RWPE1 (cell line): ENCODE measurements around the gene RABEP2.
"Not testable (repeated sequence)": the region's sequence is repeated elsewhere in the genome, so short reads cannot be mapped to it uniquely, and the experiment has no call there.

ENCODE experiments used
- CTCF ChIA-PET: fragments of 350-600 bp; sonication (Branson Sonifier 250); formaldehyde crosslinking; extraction: SDS; loops from one replicate; lab custom pipeline; 2021; lab: Yijun Ruan, JAX
- POLR2A ChIA-PET: fragments of 400-600 bp; formaldehyde crosslinking; extraction: SDS; loops from one replicate; lab custom pipeline; 2020; ENCODE audit warnings: antibody characterized with exemption; ENCODE audit not compliant: low non-redundant PET; lab: Yijun Ruan, JAX
- DNase-seq: peaks from one replicate; pipeline ENCODE4 v3.0.0; 2012; ENCODE audit warnings: low spot score
- H3K27ac ChIP-seq: fragments of 450-650 bp; 2 replicates; pipeline ENCODE4 v1.5.1; 2017
- CTCF ChIP-seq: fragments of 450-650 bp; conservative IDR thresholded peaks from 2 replicates; pipeline ENCODE4 v1.5.1; 2017; ENCODE audit warnings: low read depth, mild to moderate bottlenecking

Gene RABEP2

DNA sequence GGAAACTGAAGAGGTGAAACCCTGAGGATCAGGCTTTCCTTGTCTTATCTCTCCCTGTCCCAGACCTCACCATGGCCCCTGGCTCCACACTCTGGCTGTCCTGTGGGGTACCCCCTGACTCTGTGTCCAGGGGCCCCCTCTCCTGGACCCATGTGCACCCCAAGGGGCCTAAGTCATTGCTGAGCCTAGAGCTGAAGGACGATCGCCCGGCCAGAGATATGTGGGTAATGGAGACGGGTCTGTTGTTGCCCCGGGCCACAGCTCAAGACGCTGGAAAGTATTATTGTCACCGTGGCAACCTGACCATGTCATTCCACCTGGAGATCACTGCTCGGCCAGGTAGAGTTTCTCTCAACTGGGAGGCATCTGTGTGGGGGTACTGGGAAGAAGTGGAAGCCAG, 8.1 kb upstream of the RABEP2 start:
- DNase-seq = no peak
- ChIA-PET CTCF (no interaction called here), POLR2A (no interaction called here)
- TF ChIP-seq CTCF = no peak
- no peak overlapping the region for H3K27ac ChIP-seq

GRCh38 chr16:28932339-28933141, 7.5 kb upstream of the RABEP2 start:
- ChIA-PET CTCF (no interaction called here), POLR2A (no interaction called here)
- H3K27ac ChIP-seq = no peak overlapping the region
- TF ChIP-seq CTCF = no peak
- no peak for DNase-seq

- DNase-seq = no peak
- no peak for TF ChIP-seq CTCF
- ChIA-PET CTCF (no interaction called here), POLR2A (no interaction called here)
- H3K27ac ChIP-seq = no peak within 1 kb of the TSS
These were observed 6.8 kb upstream of the RABEP2 start, which contains the start of gene CD19 for GRCh38 chr16:28931801-28932225. TSS of gene CD19 (plus strand) at chr16:28931971. CDS start at chr16:28932001, 30 bp downstream.

DNA sequence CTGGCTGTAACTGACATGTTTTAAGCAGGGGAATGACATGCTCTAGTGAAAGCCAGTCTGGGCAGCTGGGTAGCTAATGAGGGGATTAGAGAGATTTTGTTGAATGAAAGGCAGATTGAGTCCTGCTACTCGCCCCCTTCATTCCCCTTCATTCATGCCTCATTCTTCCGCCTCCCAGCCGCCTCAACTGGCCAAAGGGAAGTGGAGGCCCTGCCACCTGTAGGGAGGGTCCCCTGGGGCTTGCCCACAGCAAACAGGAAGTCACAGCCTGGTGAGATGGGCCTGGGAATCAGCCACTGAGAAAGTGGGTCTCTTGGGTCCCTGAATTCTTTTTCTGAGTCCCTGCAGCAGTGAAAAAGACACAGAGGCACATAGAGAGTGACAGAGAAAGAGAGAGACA, 5.6 kb upstream of the RABEP2 start:
- no peak overlapping the region for H3K27ac ChIP-seq
- no peak for TF ChIP-seq CTCF
- ChIA-PET CTCF (interaction anchor here (0.6 kb wide), 1 partner anchor 1656 kb away, joined by 4 read pairs; no protein-coding TSS in a partner anchor), POLR2A (no interaction called here)
- DNase-seq = no peak

- H3K27ac ChIP-seq = no peak overlapping the region
- no peak for TF ChIP-seq CTCF
- no peak for DNase-seq
- CTCF ChIA-PET = interaction anchor here (0.6 kb wide), 1 partner anchor 1655 kb away, joined by 4 read pairs; no protein-coding TSS in a partner anchor
- POLR2A ChIA-PET = no interaction called here
These were observed 5.2 kb upstream of the RABEP2 start for GRCh38 chr16:28930203-28930602.

DNA sequence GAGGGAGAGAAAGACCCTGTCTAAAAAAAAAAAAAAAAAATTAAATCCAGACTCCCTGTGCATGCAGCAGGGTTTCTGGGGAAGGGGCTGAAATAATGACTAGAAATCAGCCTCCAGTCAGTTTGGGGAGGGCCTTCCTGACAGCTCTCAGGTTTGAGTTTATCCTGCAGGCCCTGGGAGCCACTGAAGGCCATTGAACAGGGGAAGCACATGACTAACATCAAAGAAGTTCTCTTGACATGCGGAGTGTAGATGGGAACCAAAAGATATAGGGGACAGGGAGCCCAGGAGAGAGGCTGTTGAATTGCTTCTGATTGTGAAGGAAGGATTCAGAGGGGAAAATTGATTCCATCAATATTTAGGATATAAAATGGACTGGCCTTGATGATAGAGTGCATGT, 2.8 kb upstream of the RABEP2 start:
- no peak for TF ChIP-seq CTCF
- POLR2A ChIA-PET = no interaction called here
- H3K27ac ChIP-seq = no peak overlapping the region
- CTCF ChIA-PET = interaction anchor here (0.6 to 1.5 kb wide), 2 partner anchors 17 to 75 kb away, joined by 4 to 5 read pairs; no protein-coding TSS in a partner anchor
- no peak for DNase-seq

GRCh38 chr16:28926284-28926683, 1.2 kb upstream of the RABEP2 start:
- POLR2A ChIA-PET = not testable (repeated sequence)

More at GRCh38 chr16:28926284-28926683, 1.2 kb upstream of the RABEP2 start:
- peak overlapping the region; percentile 99; the same call in 1 of the 2 replicates for H3K27ac ChIP-seq
- DNase-seq = not testable (repeated sequence)
- CTCF ChIA-PET = interaction anchor here (1.5 kb wide), 1 partner anchor 19 kb away, joined by 5 read pairs; no protein-coding TSS in a partner anchor
